ENCODE data around the gene PTMS. TPM values are rescaled to one million over a fixed set of nuclear protein-coding genes. Genes with fewer than 3 reads are reported as not detected.

Gene PTMS
- total RNA-seq, 1 experiment from 2014 or later = 5.0 TPM

- Histone ChIP-seq H3K36me3 (ENCODE audit: insufficient read depth, low read length) (no peaks in the 10 kb centered on the region), H3K27me3 (ENCODE audit: low read length) (peaks cover 3% of the 10 kb centered on the region; the same call in 1 of the 2 replicates), H3K4me2 (ENCODE audit: low read depth, low read length, poor library complexity, severe bottlenecking) (peak overlapping the region; percentile 65), H3K9me3 (ENCODE audit: low read length) (no peaks in the 10 kb centered on the region), H2AFZ (ENCODE audit: low read length) (no peak overlapping the region), H3K9ac (ENCODE audit: low read length) (peak overlapping the region; percentile 66), H3K4me3 (ENCODE audit: low read length) (no peak overlapping the region; the same call in 1 of the 2 replicates), H3K27ac (ENCODE audit: low read length) (no peak overlapping the region), H3K9me2 (replicated peaks; ENCODE audit: insufficient read depth, low read length) (no peaks in the 10 kb centered on the region), H3K4me1 (ENCODE audit: low read length) (peaks cover 42% of the 10 kb centered on the region), H4K20me1 (ENCODE audit: insufficient read depth, low read depth, low read length) (no peaks in the 10 kb centered on the region), H3K79me2 (ENCODE audit: low read length) (no peaks in the 10 kb centered on the region)
- no peak for DNase-seq
Observed at GRCh38 chr12:6765048-6765633, 1.0 kb upstream of the PTMS start.

GRCh38 chr12:6766651-6767349 is 637 bp downstream of the PTMS start:
- no peaks in the 10 kb centered on the region for H3K9me3 ChIP-seq (ENCODE audit: low read length)
- no peaks in the 10 kb centered on the region for H4K20me1 ChIP-seq (ENCODE audit: insufficient read depth, low read depth, low read length)
- H2AFZ ChIP-seq (ENCODE audit: low read length) = peak overlapping the region; percentile 84; the same call in 1 of the 2 replicates
- H3K4me1 ChIP-seq (ENCODE audit: low read length) = peaks cover 45% of the 10 kb centered on the region
- peak; percentile 76 for DNase-seq
- H3K4me2 ChIP-seq (ENCODE audit: low read depth, low read length, poor library complexity, severe bottlenecking) = peak overlapping the region; percentile 85
- peaks cover 3% of the 10 kb centered on the region; the same call in 1 of the 2 replicates for H3K27me3 ChIP-seq (ENCODE audit: low read length)
- H3K9ac ChIP-seq (ENCODE audit: low read length) = peak overlapping the region; percentile 66
- no peaks in the 10 kb centered on the region for H3K36me3 ChIP-seq (ENCODE audit: insufficient read depth, low read length)
- H3K79me2 ChIP-seq (ENCODE audit: low read length) = no peaks in the 10 kb centered on the region
- peak overlapping the region; percentile 66 for H3K4me3 ChIP-seq (ENCODE audit: low read length)
- no peaks in the 10 kb centered on the region for H3K9me2 ChIP-seq (replicated peaks; ENCODE audit: insufficient read depth, low read length)
- H3K27ac ChIP-seq (ENCODE audit: low read length) = no peak overlapping the region

- Histone ChIP-seq H3K9ac (ENCODE audit: low read length) (peak overlapping the region; percentile 66), H3K27me3 (ENCODE audit: low read length) (peaks cover 3% of the 10 kb centered on the region; the same call in 1 of the 2 replicates), H3K9me2 (replicated peaks; ENCODE audit: insufficient read depth, low read length) (no peaks in the 10 kb centered on the region), H3K9me3 (ENCODE audit: low read length) (no peaks in the 10 kb centered on the region), H4K20me1 (ENCODE audit: insufficient read depth, low read depth, low read length) (no peaks in the 10 kb centered on the region), H2AFZ (ENCODE audit: low read length) (0 out of 2 replicates have a peak overlapping the region, but pooled peaks have one; percentile 84), H3K4me2 (ENCODE audit: low read depth, low read length, poor library complexity, severe bottlenecking) (peak overlapping the region; percentile 85), H3K79me2 (ENCODE audit: low read length) (no peaks in the 10 kb centered on the region), H3K4me1 (ENCODE audit: low read length) (peaks cover 41% of the 10 kb centered on the region), H3K27ac (ENCODE audit: low read length) (no peak overlapping the region), H3K36me3 (ENCODE audit: insufficient read depth, low read length) (no peaks in the 10 kb centered on the region), H3K4me3 (ENCODE audit: low read length) (peak overlapping the region; percentile 66)
- DNase-seq = no peak
Observed at GRCh38 chr12:6767353-6768319, 1.5 kb downstream of the PTMS start.

- Histone ChIP-seq H3K4me3 (ENCODE audit: low read length) (no peak overlapping the region), H3K4me2 (ENCODE audit: low read depth, low read length, poor library complexity, severe bottlenecking) (no peak overlapping the region), H3K27me3 (ENCODE audit: low read length) (peaks cover 3% of the 10 kb centered on the region; the same call in 1 of the 2 replicates), H3K36me3 (ENCODE audit: insufficient read depth, low read length) (no peaks in the 10 kb centered on the region), H4K20me1 (ENCODE audit: insufficient read depth, low read depth, low read length) (no peaks in the 10 kb centered on the region), H3K27ac (ENCODE audit: low read length) (no peak overlapping the region), H3K9me2 (replicated peaks; ENCODE audit: insufficient read depth, low read length) (no peaks in the 10 kb centered on the region), H3K79me2 (ENCODE audit: low read length) (no peaks in the 10 kb centered on the region), H2AFZ (ENCODE audit: low read length) (no peak overlapping the region), H3K4me1 (ENCODE audit: low read length) (peaks cover 44% of the 10 kb centered on the region), H3K9me3 (ENCODE audit: low read length) (no peaks in the 10 kb centered on the region), H3K9ac (ENCODE audit: low read length) (no peak overlapping the region)
- DNase-seq = no peak
Observed at GRCh38 chr12:6768437-6768914, 2.3 kb downstream of the PTMS start.

- Histone ChIP-seq H3K4me2 (ENCODE audit: low read depth, low read length, poor library complexity, severe bottlenecking) (no peak overlapping the region), H3K4me1 (ENCODE audit: low read length) (peaks cover 42% of the 10 kb centered on the region), H2AFZ (ENCODE audit: low read length) (no peak overlapping the region), H3K79me2 (ENCODE audit: low read length) (no peaks in the 10 kb centered on the region), H3K27ac (ENCODE audit: low read length) (no peak overlapping the region), H3K27me3 (ENCODE audit: low read length) (peaks cover 3% of the 10 kb centered on the region; the same call in 1 of the 2 replicates), H3K9ac (ENCODE audit: low read length) (no peak overlapping the region), H4K20me1 (ENCODE audit: insufficient read depth, low read depth, low read length) (no peaks in the 10 kb centered on the region), H3K4me3 (ENCODE audit: low read length) (no peak overlapping the region), H3K36me3 (ENCODE audit: insufficient read depth, low read length) (no peaks in the 10 kb centered on the region), H3K9me3 (ENCODE audit: low read length) (no peaks in the 10 kb centered on the region), H3K9me2 (replicated peaks; ENCODE audit: insufficient read depth, low read length) (no peaks in the 10 kb centered on the region)
- no peak for DNase-seq
Observed at GRCh38 chr12:6768990-6769389, 2.8 kb downstream of the PTMS start.

GRCh38 chr12:6769666-6770065 is 3.5 kb downstream of the PTMS start:
- no peak overlapping the region for H3K27ac ChIP-seq (ENCODE audit: low read length)
- H3K4me3 ChIP-seq (ENCODE audit: low read length) = no peak overlapping the region
- peaks cover 3% of the 10 kb centered on the region; the same call in 1 of the 2 replicates for H3K27me3 ChIP-seq (ENCODE audit: low read length)
- no peak overlapping the region for H3K4me2 ChIP-seq (ENCODE audit: low read depth, low read length, poor library complexity, severe bottlenecking)
- no peak overlapping the region for H3K9ac ChIP-seq (ENCODE audit: low read length)
- DNase-seq = no peak
- no peaks in the 10 kb centered on the region for H3K36me3 ChIP-seq (ENCODE audit: insufficient read depth, low read length)
- no peaks in the 10 kb centered on the region for H3K79me2 ChIP-seq (ENCODE audit: low read length)
- peaks cover 35% of the 10 kb centered on the region for H3K4me1 ChIP-seq (ENCODE audit: low read length)
- no peaks in the 10 kb centered on the region for H4K20me1 ChIP-seq (ENCODE audit: insufficient read depth, low read depth, low read length)
- no peaks in the 10 kb centered on the region for H3K9me3 ChIP-seq (ENCODE audit: low read length)
- H3K9me2 ChIP-seq (replicated peaks; ENCODE audit: insufficient read depth, low read length) = no peaks in the 10 kb centered on the region
- H2AFZ ChIP-seq (ENCODE audit: low read length) = no peak overlapping the region

GRCh38 chr12:6770094-6770493 is 3.9 kb downstream of the PTMS start:
- H2AFZ ChIP-seq (ENCODE audit: low read length) = no peak overlapping the region
- no peaks in the 10 kb centered on the region for H4K20me1 ChIP-seq (ENCODE audit: insufficient read depth, low read depth, low read length)
- H3K27ac ChIP-seq (ENCODE audit: low read length) = no peak overlapping the region
- H3K4me1 ChIP-seq (ENCODE audit: low read length) = peaks cover 31% of the 10 kb centered on the region
- no peaks in the 10 kb centered on the region for H3K9me2 ChIP-seq (replicated peaks; ENCODE audit: insufficient read depth, low read length)
- no peaks in the 10 kb centered on the region for H3K79me2 ChIP-seq (ENCODE audit: low read length)
- no peak overlapping the region for H3K9ac ChIP-seq (ENCODE audit: low read length)
- H3K36me3 ChIP-seq (ENCODE audit: insufficient read depth, low read length) = no peaks in the 10 kb centered on the region
- no peaks in the 10 kb centered on the region for H3K9me3 ChIP-seq (ENCODE audit: low read length)
- no peak for DNase-seq
- no peak overlapping the region for H3K4me3 ChIP-seq (ENCODE audit: low read length)
- H3K27me3 ChIP-seq (ENCODE audit: low read length) = peaks cover 2% of the 10 kb centered on the region; the same call in 1 of the 2 replicates
- no peak overlapping the region for H3K4me2 ChIP-seq (ENCODE audit: low read depth, low read length, poor library complexity, severe bottlenecking)

Measured in Karpas-422 (cell line).